ENCODE results near the gene PRLH.

- no peak for TF ChIP-seq CTCF (conservative IDR thresholded peaks at IDR 0.05; ENCODE audit: low read depth, low read length)
- no peak for TF ChIP-seq EZH2 (IDR thresholded peaks at IDR 0.05; ENCODE audit: borderline replicate concordance, low read depth, low read length, poor library complexity, severe bottlenecking)
Measured at GRCh38 chr2:237601453-237602116, 35.2 kb downstream of the PRLH start.
